Measurements from ENCODE around the gene GIGYF1.

- TF ChIP-seq CTCF (conservative IDR thresholded peaks at IDR 0.05) (no peak), ZFX (IDR thresholded peaks at IDR 0.05) (no peak)
These were observed 38.0 kb upstream of the GIGYF1 start for GRCh38 chr7:100731937-100732636.

Measured in C4-2B (cell line).